Stimulated activated CD4-positive, alpha-beta T cell treated with anti-CD3 and anti-CD28 coated beads, Interleukin-2, amount 100 ng/mL, for 24 hours (primary cell): ENCODE results near the gene NDUFAF3.
"Not testable (repeated sequence)": the region's sequence is repeated elsewhere in the genome, so short reads cannot be mapped to it uniquely, and the experiment has no call there.

Experiments
- DNase-seq, 2 donors: peaks; one replicate each; pipeline ENCODE4 v3.0.0-alpha.2; 2020

Gene NDUFAF3

DNA sequence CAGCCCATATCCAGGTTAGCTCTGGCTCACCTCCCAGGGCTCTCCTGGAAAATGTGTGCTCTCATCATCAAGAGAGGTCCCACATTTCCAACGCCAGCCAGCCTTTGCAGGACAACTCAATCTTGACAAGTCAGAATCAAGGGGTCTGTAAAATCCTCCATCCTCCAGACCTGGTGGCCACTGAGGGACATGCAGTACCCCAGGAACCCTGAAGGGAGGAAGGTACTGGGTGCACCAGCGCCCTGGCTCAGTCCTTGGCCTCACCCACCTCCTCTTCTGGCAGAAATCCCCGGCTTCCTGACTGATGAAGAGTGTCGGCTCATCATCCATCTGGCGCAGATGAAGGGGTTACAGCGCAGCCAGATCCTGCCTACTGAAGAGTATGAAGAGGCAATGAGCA is 20.8 kb upstream of the NDUFAF3 start:
- no peak for DNase-seq

DNA sequence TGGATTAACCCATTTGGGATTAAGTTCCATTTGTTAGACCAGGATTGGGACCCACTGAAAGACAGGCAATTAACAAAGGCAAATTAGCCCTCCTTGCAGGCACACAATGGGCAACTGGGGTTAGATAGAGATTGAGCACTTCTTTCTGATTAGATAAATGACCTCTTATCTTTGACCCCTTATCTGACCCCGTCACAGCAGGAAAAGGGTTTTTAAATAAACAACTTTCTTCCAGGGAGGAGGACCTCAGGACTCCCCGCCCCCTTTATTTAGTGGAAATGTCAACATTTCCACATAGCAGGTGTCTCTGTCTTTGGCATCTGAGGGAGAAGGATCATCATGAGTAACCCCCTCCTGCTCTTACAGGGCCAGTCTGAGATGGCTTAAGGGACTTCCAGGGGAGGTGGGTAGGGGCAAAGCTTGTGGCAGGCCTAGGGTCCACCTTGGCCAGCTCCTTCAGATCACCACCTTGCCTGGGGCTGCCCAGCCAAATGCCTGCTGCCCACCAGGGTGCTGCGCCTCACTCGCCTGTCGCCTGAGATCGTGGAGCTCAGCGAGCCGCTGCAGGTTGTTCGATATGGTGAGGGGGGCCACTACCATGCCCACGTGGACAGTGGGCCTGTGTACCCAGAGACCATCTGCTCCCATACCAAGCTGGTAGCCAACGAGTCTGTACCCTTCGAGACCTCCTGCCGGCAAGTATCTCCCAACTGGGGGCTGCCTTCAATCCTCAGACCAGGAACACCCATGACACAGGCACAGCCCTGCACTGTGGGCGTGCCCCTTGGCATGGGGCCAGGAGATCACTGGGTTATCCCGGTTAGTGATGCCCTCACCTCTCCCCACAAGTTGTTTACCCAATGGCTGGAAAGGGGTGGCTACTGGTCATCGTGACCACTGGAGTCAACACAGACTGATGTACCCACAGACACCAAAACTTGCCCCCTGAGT is 17.3 kb upstream of the NDUFAF3 start:
- DNase-seq, result no peak

DNA sequence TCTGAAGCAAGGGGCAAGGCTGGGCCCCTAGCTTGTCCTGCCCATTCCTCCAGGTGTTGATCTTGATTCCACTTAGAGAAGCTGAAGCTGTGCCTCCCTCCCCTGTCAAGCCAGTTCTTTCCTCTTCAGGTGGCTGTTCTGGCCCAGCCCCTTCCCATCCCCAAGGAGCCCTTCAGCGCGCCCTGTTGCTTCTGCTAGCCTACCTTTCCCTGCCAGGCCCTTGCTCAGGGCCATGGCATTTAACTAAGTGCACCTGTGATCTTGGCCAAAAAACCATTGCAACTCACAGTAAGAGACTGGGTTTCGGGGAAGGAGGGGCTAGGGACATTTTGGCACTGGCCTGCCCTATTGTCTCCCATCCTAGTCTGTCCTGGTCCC is 16.6 kb upstream of the NDUFAF3 start:
- no peak for DNase-seq

DNA sequence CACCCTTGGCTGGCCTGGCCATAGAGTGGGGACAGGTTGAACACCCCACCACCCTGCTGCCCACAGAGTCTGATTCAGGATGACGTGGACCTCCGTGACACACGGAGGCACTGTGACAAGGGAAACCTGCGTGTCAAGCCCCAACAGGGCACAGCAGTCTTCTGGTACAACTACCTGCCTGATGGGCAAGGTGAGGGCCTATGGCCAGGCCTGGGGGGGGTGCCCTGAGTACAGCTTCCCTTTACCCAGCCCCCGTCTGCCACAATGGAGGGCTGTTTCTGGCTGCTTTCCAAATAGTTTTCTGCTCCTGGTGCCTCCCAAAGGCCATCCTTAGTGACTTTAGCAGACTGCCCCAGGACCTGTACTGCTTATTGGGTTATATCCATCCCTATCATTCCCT is 15.9 kb upstream of the NDUFAF3 start:
- no peak for DNase-seq

DNA sequence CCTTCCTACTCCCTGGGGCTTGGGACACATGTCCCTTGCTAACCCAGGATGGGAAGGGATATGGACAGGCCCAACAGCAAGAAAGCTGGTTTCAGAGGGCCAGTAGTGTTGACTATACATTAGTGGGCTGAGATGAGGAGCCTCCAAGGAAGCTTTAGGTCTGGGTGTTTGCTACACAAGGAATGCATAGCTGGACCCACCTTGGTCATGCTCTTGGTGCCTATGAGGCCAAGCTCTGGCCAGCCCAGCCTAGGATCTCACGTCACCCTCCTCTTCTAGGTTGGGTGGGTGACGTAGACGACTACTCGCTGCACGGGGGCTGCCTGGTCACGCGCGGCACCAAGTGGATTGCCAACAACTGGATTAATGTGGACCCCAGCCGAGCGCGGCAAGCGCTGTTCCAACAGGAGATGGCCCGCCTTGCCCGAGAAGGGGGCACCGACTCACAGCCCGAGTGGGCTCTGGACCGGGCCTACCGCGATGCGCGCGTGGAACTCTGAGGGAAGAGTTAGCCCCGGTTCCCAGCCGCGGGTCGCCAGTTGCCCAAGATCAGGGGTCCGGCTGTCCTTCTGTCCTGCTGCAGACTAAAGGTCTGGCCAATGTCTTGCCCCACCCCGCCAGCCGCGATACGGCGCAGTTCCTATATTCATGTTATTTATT is 15.4 kb upstream of the NDUFAF3 start:
- DNase-seq, result no peak

DNA sequence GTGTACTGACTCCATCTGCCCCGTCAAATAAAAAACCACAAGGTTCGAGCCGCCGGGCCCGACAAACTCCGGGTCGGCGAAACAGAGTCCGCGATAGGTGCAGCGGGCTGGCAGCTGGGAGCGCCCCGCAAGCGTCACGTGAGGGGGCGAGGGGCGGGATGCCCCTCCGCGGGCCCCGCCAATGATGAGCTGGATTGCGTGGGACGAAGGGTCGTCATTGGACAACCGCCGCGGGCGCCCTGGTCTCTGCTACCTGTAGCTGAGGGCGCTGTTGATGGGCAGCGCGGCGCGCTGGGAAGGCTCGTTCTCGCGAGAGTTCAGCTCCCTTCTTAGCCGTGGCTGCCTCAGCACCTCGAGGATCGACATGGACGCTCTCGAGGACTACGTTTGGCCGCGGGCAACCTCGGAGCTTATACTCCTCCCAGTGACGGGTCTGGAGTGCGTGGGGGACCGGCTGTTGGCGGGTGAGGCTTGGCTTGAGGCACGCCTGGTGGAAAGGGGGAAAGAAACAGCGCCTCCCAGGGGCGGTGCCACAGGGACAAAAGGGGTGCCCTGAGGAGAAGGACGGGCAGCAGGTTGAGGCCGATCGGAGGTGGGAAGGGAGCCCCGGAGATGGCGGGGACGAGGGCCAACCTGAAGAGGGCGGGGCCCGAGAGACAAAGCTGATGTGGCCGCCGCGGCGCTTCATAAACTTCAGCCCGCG is 14.7 kb upstream of the NDUFAF3 start, which contains the start of gene WDR6:
Gene WDR6, plus strand, starts transcription at position 324 of the 703 bp plus-strand sequence. Its CDS starts 41 bp downstream, at position 365.
- DNase-seq, result peak; percentile 96 to 97

DNA sequence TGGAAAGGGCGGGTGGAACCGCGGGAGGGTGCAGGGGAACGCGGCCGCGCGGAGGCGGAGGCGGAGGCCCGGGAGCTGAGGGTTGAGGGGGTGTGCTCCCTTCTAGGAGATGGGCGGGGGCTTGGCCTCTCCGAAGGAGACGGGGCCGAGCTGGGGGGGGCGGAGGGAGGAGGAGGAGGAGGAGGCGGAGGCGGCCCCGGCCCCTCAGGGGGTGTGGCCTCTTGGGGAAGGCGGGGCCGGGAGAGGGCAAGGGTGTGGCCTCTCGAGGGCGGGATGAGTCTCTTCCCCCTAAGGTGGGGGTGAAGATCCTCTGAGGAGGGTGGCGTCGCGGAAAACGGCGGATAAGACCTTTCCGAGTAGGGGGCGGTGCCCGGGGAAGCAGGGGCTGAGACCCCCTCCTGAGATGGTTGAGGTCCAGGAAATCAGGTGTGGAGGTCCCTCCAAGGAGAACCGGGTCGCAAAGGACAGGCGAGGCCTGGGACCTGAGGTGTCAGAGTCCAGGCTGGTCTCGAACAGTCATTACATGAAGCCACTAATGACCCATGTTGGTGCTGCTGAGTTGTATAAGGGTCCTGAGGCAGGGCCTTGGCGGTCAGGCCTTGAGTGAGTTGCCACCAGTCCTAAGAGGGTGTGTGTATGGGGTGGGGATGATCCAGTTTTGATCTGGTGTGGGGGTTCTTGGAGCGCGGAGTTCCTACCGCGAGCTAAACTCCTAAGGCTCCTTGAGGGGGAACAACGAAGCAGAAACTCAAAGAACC is 14.0 kb upstream of the NDUFAF3 start:
- peak; percentile 85 to 91 for DNase-seq

DNA sequence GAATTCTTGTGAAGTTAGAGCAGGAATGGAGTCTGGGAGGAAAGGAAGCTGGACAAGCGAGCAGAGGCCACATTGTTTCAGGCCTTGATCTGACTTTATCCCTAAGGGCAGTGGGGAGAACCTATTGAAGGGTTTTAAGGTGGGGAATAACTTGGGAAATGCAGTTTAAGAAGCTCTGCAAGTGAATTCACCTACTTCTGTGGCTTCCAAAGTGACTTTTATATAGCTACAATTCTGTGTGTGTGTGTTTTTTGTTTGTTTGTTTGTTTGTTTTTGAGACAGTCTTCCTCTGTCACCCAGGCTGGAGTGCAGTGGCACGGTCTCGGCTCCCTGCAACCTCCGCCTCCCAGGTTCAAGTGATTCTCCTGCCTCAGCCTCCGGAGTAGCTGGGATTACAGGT is 13.3 kb upstream of the NDUFAF3 start:
- DNase-seq, result not testable (repeated sequence)

DNA sequence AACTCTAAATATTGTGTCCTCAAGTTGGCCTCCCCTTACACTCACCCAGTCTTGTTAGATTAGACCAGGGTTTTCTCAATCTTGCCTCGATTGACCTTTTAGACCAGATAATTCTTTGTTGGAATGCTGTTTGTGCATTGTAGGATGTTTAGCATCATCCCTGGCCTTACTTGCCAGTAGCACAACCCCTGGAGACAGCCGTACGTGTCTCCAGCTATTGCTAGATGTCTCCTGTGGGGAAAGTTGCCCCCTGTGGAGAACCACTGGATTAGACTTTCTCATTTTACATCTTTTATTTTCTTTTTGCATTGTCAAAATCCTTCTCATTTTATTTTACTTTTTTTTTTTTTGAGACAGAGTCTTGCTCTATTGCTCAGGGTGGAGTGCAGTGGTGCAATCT is 12.5 kb upstream of the NDUFAF3 start:
- DNase-seq, result no peak

DNA sequence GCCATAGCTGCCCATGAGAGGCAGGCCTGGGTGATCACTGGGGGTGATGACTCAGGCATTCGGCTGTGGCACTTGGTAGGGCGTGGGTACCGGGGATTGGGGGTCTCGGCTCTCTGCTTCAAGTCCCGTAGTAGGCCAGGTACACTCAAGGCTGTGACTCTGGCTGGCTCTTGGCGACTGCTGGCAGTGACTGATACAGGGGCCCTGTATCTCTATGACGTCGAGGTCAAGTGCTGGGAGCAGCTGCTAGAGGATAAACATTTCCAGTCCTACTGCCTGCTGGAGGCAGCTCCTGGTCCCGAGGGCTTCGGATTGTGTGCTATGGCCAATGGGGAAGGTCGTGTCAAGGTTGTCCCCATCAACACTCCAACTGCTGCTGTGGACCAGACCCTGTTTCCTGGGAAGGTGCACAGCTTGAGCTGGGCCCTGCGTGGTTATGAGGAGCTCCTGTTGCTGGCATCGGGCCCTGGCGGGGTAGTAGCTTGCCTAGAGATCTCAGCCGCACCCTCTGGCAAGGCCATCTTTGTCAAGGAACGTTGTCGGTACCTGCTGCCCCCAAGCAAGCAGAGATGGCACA is 9.4 kb upstream of the NDUFAF3 start:
- no peak for DNase-seq

DNA sequence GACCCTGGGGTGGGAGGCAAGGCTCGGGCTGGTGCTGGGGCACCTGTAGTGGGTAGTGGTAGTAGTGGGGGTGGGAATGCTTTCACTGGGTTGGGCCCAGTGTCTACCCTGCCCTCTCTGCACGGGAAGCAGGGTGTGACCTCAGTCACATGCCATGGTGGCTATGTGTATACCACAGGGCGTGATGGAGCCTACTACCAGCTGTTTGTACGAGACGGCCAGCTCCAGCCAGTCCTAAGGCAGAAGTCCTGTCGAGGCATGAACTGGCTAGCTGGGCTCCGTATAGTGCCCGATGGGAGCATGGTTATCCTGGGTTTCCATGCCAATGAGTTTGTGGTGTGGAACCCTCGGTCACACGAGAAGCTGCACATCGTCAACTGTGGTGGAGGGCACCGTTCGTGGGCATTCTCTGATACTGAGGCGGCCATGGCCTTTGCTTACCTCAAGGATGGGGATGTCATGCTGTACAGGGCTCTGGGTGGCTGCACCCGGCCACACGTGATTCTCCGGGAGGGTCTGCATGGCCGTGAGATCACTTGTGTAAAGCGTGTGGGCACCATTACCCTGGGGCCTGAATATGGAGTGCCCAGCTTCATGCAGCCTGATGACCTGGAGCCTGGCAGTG is 8.7 kb upstream of the NDUFAF3 start:
- no peak for DNase-seq

DNA sequence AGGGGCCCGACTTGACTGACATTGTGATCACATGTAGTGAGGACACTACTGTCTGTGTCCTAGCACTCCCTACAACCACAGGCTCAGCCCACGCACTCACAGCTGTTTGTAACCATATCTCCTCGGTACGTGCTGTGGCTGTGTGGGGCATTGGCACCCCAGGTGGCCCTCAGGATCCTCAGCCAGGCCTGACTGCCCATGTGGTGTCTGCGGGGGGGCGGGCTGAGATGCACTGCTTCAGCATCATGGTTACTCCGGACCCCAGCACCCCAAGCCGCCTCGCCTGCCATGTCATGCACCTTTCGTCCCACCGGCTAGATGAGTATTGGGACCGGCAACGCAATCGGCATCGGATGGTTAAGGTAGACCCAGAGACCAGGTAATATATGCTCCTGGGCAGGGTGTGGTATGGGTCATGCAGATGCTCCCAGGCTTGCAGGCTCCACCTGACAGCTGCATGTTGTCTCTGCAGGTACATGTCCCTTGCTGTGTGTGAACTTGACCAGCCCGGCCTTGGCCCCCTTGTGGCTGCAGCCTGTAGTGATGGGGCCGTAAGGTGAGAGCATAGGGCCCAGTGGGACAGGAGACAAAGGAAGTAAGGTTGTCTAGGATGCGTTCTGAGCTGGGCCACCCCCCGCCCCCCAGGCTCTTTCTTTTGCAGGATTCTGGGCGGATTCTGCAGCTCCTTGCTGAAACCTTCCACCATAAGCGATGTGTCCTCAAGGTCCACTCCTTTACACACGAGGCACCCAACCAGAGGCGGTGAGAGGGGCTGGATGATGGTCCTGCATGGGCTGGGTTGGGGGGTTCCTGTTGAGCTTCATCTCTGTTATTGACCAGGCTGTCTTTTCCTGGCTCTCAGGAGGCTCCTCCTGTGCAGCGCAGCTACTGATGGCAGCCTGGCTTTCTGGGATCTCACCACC is 7.9 kb upstream of the NDUFAF3 start:
- DNase-seq, result peak; percentile 61 to 65

DNA sequence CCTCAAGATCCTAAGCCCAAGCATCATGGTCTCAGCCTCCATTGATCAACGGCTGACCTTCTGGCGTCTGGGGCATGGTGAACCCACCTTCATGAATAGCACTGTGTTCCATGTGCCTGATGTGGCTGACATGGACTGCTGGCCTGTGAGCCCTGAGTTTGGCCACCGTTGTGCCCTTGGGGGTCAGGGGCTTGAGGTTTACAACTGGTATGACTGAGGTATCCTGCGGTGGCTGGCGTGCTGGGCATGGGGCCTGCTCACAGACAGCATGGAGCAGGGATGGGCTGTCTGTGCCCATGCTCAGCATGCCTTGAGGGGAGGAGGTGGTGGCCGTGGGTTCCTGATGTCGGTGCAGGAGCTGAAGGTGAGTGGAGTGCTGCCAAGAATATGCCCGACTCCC is 6.8 kb upstream of the NDUFAF3 start:
- DNase-seq, result no peak

DNA sequence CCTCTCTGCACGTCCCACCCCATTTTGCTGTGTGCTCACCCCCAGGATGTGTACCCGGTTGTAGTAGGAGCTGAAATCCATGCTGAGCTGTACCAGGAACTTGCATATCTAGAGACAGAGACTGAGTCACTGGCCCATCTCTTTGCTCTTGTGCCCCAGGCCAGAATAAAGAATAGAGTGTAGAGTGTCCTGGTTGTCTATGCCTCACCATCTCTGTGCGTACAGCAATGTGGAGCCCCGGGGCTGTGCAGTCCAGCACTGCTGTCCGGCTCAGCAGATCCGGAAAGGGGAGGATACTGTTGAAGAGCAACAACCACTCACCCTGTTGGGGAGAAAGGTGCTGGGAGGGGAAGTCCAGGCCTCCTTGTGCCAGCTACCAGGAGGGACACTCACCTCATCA is 6.2 kb upstream of the NDUFAF3 start:
- no peak for DNase-seq

DNA sequence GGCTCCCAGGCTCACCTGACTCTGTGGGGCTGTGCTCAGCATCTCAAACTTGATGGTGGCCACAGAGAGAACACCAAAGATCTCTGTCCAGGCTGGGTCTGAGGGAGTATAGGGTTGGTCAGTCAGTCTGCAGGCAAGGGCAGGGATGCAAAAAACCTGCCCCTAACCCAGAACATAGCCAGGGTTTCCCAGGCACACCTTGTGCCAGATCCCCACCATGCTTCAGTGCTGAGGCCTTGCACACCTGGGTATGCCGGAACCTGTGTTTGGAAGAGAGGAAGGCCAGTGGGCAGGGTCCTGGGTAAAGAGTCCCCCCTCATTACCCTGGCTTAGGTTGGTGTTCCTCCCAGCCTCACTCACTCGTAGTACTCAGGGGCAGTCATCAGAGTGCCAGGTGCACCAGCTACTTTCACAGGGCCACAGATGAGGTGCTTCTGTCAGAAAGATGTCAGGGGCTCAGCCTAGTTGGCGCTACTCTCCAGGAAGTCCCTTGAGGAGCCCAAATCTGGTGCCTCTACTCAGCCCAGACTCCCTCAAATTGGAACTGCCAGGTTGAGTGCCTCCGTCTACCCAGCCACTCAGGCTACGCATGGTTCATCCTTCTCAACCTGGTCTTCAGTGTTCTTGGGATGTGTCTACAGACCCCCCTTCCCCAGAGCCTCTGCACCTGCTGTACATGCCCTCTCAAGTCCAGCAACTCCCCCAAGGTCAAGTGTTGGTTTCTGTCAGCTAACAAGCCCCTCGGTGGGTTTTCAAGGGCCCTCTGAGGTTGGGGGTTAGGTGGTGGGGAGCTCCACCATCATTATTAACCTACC is 5.3 kb upstream of the NDUFAF3 start:
- DNase-seq, result no peak

DNA sequence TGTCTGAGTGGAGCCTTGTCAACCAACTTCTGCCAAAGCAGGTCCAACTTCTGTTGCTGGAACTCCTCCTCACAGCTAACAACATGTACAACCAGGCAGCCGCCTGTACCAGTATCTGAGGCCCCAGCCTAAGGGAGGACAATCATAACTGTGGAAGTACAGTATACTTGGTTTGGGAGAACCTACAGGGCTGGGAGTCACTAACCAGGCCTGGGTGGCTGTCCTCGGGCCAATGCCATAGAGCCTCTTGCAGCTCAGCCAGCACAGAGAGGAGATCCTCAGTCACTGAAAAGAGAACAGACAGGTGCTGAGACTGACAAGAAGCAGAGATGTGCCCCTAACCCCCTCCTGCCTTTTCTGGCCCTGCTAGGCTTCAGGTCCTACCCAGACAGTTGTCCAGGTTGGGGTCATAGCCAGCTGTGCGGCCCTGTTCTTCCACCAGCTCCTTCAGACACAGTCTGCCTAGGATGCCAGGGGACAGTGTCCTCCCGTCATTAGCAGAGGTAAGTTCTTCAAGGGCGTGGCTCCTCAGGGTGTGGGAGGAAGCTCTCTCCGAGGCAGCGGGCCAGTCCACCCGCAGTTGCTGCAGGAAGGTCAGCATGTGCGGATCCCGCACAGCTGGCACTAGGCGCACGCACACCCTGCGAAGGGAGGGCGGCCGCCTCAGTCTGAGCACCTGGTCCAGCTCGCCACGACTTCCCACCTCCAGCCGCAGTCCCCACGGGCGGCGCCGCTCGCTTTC is 4.5 kb upstream of the NDUFAF3 start:
- DNase-seq, result peak in 1 of 2 donors; percentile 31

DNA sequence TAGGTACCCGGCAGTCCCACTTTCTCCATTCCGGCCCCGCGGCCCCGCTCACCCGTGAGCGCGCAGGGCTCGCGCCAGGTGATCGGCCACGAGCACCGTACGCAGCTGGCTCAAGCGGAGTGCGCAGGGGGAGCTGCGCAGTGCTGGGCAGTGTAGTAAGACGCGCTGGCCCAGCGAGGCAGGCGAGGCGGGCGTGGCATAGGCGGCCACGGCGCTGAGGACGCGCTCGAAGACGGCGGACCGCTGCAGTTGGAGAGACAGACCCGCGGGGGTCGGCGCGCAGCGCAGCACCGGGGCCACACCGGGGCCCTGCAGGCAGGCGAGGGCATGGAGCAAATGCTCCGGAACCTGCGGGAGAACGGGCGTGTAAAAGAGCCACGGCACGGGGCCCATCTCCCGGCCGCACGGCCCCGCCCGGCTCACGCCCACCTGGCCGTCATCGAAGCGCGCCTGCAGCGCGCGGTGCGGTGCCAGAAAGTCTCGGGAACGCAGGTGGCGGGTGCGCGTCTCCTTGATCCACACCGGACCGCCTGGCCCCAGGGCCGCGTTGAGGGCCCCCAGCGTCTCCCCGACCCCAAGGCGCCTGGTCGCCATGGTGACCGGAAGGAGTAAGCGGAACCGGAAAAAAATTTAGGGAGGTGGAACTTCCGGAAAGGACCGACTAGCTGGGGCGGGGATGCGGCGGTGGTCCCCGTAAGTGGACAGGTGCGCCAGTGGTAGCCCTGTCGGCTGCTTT is 3.8 kb upstream of the NDUFAF3 start, which contains the start of gene DALRD3:
Gene DALRD3, minus strand, starts transcription at position 610 of the 736 bp plus-strand sequence. Its CDS starts 16 bp downstream, at position 594.
- peak; percentile 67 to 70 for DNase-seq

DNA sequence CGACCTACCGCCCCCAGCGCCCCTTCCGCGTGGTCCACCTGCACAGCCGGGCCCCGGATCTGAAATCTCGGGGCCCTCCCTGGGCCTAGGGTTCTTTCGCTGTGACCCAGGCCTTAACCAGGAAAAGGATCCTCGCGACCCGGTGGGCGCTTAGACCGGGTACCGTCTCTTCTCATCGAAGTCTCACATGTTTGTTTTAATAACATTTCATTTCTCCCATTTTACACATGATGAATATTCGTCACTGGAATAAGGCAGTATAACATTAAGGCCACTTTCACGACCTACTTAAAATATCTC is 3.3 kb upstream of the NDUFAF3 start:
- no peak for DNase-seq
